Measurements from ENCODE around the gene RBM38. TPM values are rescaled to one million over a fixed set of nuclear protein-coding genes. Genes with fewer than 3 reads are reported as not detected.

Gene RBM38
- total and polyA plus RNA-seq, 2 of the 13 experiments (the other 11 are each of a cell fraction or from before 2014, with no cell fraction given): 24.2 to 34.2 TPM

- no peak for FAIRE-seq
- WGBS (ENCODE audit: low lambda C conversion rate): 97% methylated on average over 9 of the region's 9 CpGs
- Histone ChIP-seq H3K4me2 (ENCODE audit: low read depth, low read length) (no peak overlapping the region), H3K9ac (ENCODE audit: insufficient read depth, low read depth, low read length) (no peak overlapping the region), H3K4me1 (ENCODE audit: insufficient read depth, low read length) (no peaks in the 10 kb centered on the region), H3K4me3 (replicated peaks in 1 of 3; ENCODE audit: insufficient read depth in 1 of 3, low read depth in 2 of 3, low read length in 3 of 3) (no peak overlapping the region), H4K20me1 (ENCODE audit: insufficient read depth, low read length) (no peaks in the 10 kb centered on the region), H2AFZ (ENCODE audit: low read length) (no peak overlapping the region), H3K79me2 (ENCODE audit: insufficient read depth, low read length) (no peaks in the 10 kb centered on the region), H3K27ac (ENCODE audit: extremely low read length, insufficient read depth, low read length) (no peak overlapping the region), H3K27me3 (ENCODE audit: control insufficient read depth in 1 of 2, insufficient read depth in 2 of 2, low read length in 2 of 2) (no peaks in the 10 kb centered on the region), H3K9me3 (ENCODE audit: low read length) (no peaks in the 10 kb centered on the region), H3K36me3 (replicated peaks in 1 of 2; ENCODE audit: control insufficient read depth in 1 of 2, insufficient read depth in 2 of 2, low read length in 2 of 2) (peaks cover 74 to 98% of the 10 kb centered on the region in 2 experiments)
- TF ChIP-seq EHMT2 (IDR thresholded peaks at IDR 0.05; ENCODE audit: borderline replicate concordance, low read depth, low read length) (no peak), ZNF567 (CRISPR knock-in tag; IDR thresholded peaks at IDR 0.05; ENCODE audit: borderline replicate concordance) (no peak), RBM22 (optimal IDR thresholded peaks at IDR 0.05; ENCODE audit: low read length) (peak; percentile 20), KDM1A (CRISPR knock-in tag; IDR thresholded peaks at IDR 0.05) (no peak), ZNF337 (CRISPR knock-in tag; IDR thresholded peaks at IDR 0.05; ENCODE audit: borderline replicate concordance, low read depth) (no peak), ERF (CRISPR knock-in tag; IDR thresholded peaks at IDR 0.05) (no peak), ZNF441 (CRISPR knock-in tag; IDR thresholded peaks at IDR 0.05; ENCODE audit: borderline replicate concordance) (no peak), ZBTB49 (CRISPR knock-in tag; IDR thresholded peaks at IDR 0.05; ENCODE audit: borderline replicate concordance) (no peak)
- CTCF ChIA-PET (ENCODE audit: low intra/inter-chr PET ratio, low total read pairs): no interaction called here
- BruUV-seq (replicated peaks): no TSS peak
- intact Hi-C loops (cut with micrococcal nuclease; ENCODE audit: unreplicated experiment) (no loop called here), in situ Hi-C loops (cut with HindIII; ENCODE audit: extremely low pct_ligation_motif_present, low pct_unique_long_range_greater_than_20kb) (no loop called here)
- no peak for ATAC-seq
- no peak for DNase-seq (ENCODE audit: low spot score)
- POLR2A ChIA-PET: no interaction called here
These were observed 20.9 kb upstream of the RBM38 start for GRCh38 chr20:57370316-57370715.
